GM19025 (cell line): ENCODE data around the gene TFAM.

Experiments
- ATAC-seq: cut with Tn5 transposase; IDR thresholded peaks from one replicate; pipeline ENCODE4 v1.9.1; 2021; ENCODE audit warnings: mild to moderate bottlenecking, low read depth, moderate library complexity; ENCODE audit not compliant: unreplicated experiment

TFAM gene

DNA sequence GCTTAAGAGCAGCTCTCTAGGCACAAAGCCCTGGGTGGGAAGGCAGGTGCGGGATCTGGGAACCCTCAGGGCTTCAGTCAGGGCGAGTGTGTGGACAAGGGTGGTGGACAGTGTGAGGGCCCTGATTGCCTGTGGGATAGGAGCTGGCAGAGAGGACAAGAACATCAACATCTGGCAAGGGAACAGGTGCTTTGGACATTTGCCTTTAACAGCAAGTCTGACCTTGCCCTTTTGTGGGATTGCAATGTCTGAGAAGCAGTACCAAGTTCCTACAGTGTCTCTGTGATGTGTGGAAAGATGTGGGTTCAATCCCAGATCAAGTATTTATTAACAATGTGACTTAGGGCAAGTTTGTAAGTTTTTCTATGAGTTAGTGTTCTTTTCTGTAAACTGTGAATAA, 46.7 kb downstream of the TFAM start:
- no peak for ATAC-seq

DNA sequence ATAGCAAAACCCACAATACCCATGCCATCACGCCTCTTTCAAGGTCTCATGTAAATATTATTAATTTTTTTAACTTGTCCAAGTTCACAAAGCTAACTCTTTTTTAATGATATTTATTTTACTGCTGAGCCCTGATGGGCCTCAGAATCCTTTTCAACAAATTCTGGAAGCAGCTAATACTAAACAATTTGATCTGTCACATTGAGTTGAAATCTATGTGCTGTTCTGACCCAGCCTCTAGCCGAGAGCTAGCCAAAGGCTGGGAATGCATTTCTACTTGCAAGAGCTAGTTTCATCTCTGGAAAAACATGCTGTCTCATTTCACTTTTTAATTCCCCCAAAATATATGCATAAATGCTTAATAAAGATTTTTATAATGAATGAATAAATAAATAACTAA, 47.9 kb downstream of the TFAM start:
- no peak for ATAC-seq

DNA sequence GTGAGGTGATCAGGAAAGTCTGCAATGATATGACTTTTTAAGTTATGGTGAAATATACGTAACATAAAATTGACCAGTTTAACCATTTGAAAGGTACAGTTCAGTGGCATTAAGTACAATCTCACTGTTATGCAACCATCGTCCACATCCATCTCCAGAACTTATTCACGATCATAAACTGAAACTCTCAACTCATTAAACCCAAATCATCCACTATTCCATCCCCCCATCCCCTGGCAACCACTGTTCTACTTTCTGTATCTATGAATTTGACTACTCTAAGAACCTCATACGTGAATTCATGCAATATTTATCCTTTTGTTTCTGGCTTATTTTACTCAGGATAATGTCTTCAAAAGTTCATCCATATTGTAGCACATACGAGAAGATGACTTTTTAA, 48.4 kb downstream of the TFAM start:
- ATAC-seq, result no peak

DNA sequence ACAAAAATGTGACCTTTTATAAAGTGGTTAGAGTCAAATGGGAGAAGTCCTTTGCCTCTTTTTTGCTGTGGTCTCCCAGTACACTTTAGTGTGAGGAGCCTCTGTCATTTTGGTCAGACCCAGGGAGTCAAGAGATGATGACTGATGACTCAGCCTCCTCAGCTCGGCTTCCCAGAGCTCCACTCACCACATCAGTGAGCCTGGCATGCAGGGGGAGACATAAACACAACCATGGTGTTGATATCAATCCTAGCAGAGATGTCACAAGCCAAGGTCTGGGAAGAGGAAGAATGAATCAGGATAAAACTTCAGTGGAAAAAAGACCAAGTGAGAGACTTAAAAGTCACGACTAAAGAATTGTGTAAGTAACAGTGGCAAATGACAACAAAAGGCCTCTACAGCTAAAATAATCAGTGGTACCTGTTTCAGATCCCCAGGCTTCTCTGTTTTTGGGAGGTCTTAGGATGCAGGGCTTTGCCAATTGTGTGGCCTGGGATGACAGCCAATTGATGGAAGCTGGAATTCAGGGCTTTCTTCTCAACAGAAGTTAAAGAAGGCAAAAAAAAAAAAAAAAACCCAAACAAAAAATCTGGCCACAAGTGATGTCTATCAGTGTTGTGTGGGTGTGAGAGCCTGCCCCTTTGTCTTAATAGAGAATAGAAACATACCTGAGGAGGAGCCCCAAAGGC, 50.2 kb downstream of the TFAM start:
- ATAC-seq, result no peak

DNA sequence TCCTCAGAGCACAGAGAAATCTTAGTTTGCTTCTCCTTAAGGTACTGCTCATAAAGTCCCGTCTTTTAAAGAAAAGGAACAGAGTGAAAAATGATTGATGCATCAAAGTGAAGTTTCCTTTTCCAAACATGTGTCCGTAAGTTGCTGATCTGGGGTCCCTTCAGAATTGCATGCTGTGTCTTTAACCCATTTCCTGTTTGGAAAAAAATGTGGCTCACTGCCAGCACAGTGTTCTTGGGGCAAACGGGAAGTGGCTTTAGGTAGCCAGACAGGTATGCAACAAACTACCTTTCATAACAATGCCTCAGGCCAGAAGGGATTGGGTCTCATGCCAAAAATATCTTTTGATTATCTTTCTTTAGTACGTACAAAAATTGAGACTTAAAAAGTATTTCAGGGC, 50.9 kb downstream of the TFAM start:
- ATAC-seq, result no peak

DNA sequence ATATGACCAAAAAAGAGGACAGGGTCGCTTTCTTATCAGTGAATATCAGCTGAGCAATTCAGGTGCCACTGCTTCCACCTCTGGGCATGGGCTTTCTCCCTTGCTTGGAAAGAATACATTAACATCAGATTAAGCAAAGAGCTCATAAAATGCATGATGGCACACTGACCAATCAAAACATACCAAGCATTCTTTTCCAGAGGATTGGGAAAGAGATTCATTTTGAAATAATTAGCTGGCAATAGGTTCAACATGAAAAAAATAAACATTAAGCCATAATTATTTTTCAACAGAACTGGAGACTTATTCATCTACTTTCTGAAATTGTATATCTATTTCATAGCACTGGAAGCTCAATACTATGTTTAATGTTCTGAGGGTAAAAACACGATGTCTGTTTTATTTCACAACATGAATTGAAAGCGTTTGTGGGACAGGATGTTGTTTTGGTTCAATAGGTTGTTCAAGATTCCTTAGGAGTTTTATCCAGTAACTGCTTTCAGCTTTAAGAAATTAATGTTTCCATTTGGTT, 53.2 kb downstream of the TFAM start:
- no peak for ATAC-seq

DNA sequence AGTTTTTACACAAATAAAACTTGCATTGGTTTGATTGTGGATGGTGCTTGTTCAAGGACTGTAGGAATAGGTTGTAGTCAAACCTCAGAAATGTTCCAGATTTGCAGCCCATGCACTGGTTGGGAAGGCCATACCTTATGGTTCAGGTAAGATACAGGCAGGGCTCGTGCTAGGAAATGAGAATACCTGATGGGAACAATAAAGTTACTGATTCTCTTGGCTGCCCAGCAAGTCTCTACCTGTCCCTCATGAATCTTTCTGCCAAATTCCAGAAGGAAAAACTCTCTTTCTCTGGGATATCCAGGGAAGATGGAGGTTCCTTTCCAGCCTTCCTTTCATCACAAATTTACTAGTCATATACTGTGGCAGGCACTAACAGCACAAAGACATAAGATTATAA, 53.8 kb downstream of the TFAM start:
- ATAC-seq, result no peak

DNA sequence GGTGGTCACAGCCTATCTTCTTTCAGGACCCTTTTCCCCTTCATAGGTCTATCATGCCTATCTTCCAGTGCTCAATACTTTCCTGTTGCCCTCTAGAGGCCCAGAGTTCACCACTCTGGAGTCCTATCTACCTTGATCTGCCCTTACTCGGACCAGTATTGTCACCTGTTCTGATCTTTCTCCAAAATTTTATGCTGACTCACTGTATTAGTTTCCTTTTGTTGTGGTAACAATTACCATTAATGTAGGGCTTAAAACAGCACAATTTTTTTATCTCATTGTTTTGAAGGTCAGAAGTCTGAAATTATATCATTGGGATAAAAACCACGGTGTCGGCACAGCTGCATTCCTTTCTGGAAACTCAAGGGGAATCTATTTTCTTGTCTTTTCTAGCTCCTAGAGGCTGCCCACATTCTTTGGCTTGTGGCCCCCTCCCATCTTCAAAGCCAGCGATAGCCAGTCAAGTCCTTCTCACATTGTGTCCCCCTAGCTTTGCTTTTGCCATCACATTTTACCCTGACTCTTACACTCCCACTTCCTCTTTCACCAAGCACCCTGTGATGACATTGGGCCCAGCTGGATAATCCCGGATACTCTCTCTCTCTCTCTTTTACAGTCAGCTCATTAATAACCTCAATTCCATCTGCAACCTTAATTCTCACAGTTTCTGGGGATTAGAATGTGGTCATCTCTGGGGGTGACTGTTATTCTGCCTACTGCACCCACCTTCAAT, 54.6 kb downstream of the TFAM start:
- no peak for ATAC-seq

DNA sequence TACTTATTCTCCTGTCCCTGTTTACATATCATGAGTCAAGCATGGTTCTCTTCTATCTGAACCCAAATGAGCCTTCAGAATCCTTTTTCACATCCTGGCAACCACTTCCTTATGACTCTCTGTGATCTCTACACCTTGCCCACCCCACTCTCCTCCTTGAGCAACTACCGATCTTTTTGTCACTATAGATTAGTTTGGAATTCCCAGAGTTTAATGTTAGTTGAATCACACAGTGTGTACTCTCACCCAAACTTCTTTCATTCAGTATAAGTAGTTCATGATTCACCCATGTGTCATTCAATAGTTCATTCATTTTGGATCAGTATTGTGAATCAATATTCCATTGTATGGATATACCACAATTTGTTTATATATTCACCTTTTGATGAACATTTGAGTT, 55.3 kb downstream of the TFAM start:
- no peak for ATAC-seq

DNA sequence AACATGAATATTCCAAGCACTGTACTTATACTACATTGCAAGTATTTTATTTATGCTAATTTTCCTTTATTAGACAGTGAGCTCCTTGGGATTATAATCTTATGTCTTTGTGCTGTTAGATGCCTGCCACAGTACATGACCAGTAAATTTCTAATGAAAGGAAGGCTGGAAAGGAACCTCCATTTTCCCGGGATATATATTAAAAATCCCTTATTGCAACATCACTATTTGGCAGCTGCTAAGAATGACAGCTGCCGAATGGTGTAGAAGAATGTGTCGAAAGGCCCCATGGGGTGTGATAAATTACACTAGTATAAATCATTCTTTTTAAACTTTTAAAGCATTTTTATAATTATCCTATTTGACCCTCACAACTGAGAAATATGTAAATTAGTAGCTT, 59.1 kb downstream of the TFAM start:
- ATAC-seq, result no peak

DNA sequence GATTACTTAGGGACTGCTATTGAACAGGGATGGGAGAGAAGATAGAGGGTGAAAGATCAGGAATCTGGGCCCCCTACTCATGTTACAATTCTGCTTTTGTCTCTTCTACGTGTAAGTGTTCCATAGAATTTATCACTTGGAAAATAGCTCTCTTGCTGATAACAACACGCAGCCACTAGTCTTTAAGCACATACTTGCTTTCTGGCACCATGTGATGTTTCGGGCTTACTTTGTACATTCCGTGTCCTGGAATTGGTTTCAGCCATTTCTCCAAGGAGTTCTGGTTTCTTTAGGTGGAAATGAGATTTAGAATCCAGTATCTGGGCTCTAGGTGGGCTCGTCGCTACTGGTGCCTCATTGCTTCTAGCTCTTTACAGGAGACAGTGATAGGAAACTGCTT, 59.7 kb downstream of the TFAM start:
- ATAC-seq, result no peak

DNA sequence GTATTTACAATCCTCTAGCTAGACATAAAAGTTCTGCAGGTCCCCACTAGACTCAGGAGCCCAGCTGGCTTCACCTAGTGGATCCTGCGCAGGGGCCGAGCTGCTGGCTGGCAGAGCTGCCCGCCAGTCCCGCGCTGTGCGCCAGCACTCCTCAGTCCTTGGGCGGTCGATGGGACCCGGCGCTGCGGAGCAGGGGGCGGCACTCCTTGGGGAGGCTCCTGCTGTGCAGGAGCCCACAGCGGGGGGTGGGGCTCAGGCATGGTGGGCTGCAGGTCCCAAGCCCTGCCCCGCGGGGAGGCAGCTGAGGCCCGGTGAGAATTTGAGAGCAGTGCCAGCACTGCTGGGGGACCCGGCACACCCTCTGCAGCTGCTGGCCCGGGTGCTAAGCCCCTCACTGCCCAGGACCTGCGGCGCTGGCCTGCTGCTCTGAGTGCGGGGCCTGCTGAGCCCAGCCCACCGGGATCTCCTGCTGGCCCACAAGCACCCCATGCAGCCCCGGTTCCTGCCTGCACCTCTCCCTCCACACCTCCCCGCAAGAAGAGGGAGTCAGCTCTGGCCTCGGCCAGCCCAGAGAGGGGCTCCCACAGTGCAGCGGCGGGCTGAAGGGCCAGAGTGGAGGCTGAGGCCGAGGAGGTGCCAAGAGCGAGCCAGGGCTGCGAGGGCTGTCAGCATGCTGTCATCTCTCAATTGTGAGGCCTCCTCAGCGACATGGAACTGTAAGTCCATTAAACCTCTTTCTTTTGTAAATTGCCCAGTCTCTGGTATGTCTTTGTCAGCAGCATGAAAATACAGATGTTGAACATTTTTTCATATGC, 63.1 kb downstream of the TFAM start:
- ATAC-seq, result no peak
